GM23338 (cell line): ENCODE results near the gene MEGF8. TPM values are rescaled to one million over a fixed set of nuclear protein-coding genes. Genes with fewer than 3 reads are reported as not detected.

ENCODE experiments used
- NANOG ChIP-seq: IDR thresholded peaks from 2 replicates; pipeline ENCODE4 v1.6.1; 2016; ENCODE audit warnings: antibody characterized with exemption, borderline replicate concordance
- POLR2AphosphoS5 ChIP-seq: IDR thresholded peaks from 2 replicates; pipeline ENCODE4 v1.6.1; 2016; ENCODE audit warnings: antibody characterized with exemption, low read depth
- REST ChIP-seq: IDR thresholded peaks from one replicate; pipeline ENCODE4 v1.6.1; 2018; ENCODE audit warnings: antibody characterized with exemption; ENCODE audit not compliant: unreplicated experiment
- STAT1 ChIP-seq: IDR thresholded peaks from one replicate; pipeline ENCODE4 v1.6.1; 2016; ENCODE audit warnings: antibody characterized with exemption; ENCODE audit not compliant: unreplicated experiment
- ZNF462 ChIP-seq: fragments of 250-450 bp; sonication (Bioruptor Pico); IDR thresholded peaks from 2 replicates; pipeline ENCODE4 v1.5.0; 2020; ENCODE audit warnings: mild to moderate bottlenecking, moderate library complexity
- polyA plus RNA-seq: library from polyadenylated mRNA; unstranded; fragments of >200 nt; fragmentation: Nextera tagmentation; extraction: Ambion mirVana; gene quantifications from 2 replicates; pipeline ENCODE4 v1.2.1, GENCODE V29; 2016
- total RNA-seq: library from RNA; depleted of rRNA; stranded (reverse); fragments of >200 nt; shearing (Covaris generic); gene quantifications from 2 replicates; pipeline ENCODE4 v1.2.3, GENCODE V29; 2014

The MEGF8 gene
- total and polyA plus RNA-seq, 2 experiments from 2014 or later: 6.2 to 40.5 TPM

GRCh38 chr19:42284591-42285341, 40.7 kb upstream of the MEGF8 start (continued):
- TF ChIP-seq ZNF462 (CRISPR knock-in tag): no peak
- no peak for TF ChIP-seq STAT1
- TF ChIP-seq NANOG: no peak
- no peak for TF ChIP-seq POLR2AphosphoS5
- no peak for TF ChIP-seq REST
